Colonic mucosa (tissue), 4 donors: ENCODE measurements around the gene PAX2. TPM values are rescaled to one million over a fixed set of nuclear protein-coding genes. Genes with fewer than 3 reads are reported as not detected.

Experiments used
- DNase-seq: peaks from one replicate; pipeline ENCODE4 v3.0.0-alpha.2; 2020
- H3K27ac ChIP-seq: fragments of 200-600 bp; one replicate; pipeline ENCODE4 v1.8.0; 2021
- H3K27me3 ChIP-seq: fragments of 200-600 bp; one replicate; pipeline ENCODE4 v1.8.0; 2021
- H3K36me3 ChIP-seq: fragments of 200-600 bp; one replicate; pipeline ENCODE4 v1.8.0; 2021
- H3K4me1 ChIP-seq: fragments of 200-600 bp; one replicate; pipeline ENCODE4 v1.8.0; 2021; ENCODE audit warnings: mild to moderate bottlenecking
- H3K4me3 ChIP-seq: fragments of 200-600 bp; one replicate; pipeline ENCODE4 v1.8.0; 2021
- H3K9ac ChIP-seq, 2 donors: one replicate each; pipeline ENCODE4 v1.7.0; 2013; ENCODE audit warnings: control low read depth in 2 of 2, low read depth in 2 of 2, low read length in 2 of 2
- H3K9me3 ChIP-seq: fragments of 200-600 bp; one replicate; pipeline ENCODE4 v1.8.0; 2021
- CTCF ChIP-seq: fragments of 200-600 bp; IDR thresholded peaks from one replicate; pipeline ENCODE4 v1.8.0; 2022; ENCODE audit warnings: antibody characterized with exemption, mild to moderate bottlenecking
- intact Hi-C: fragments of 100-400 bp; cut with DNase I; formaldehyde crosslinking; loops from one replicate; pipeline ENCODE4 v1.14.1; 2022
- total RNA-seq, 2 donors: library from RNA; stranded (reverse); fragmentation: NEBNext Ultra II Directional in 1 of 2; extraction: Animal tissue kit (Norgen Biotek cat#: 25700) in 1 of 2; gene quantifications; one replicate each; pipeline ENCODE4 v1.2.1, GENCODE V29; 2021
- donor health status: healthy.
- donor health status: DM: no; HTN: no; CAD: no.
- donor health status: DM: no; HTN: no; CAD: no.

PAX2 gene
- total RNA-seq, 2 donors from 2014 or later = 0.15 TPM; not detected in 1

- no peak for TF ChIP-seq CTCF
- Histone ChIP-seq H3K27ac (no peak overlapping the region), H3K4me3 (no peak overlapping the region), H3K9me3 (no peaks in the 10 kb centered on the region), H3K27me3 (peaks cover 83% of the 10 kb centered on the region), H3K36me3 (no peaks in the 10 kb centered on the region), H3K9ac (no peak overlapping the region), H3K4me1 (peaks cover 8% of the 10 kb centered on the region)
- intact Hi-C loops = no loop called here
- no peak for DNase-seq
Observed at GRCh38 chr10:100725869-100726426, 19.4 kb upstream of the PAX2 start.

GRCh38 chr10:100727808-100728207, 17.6 kb upstream of the PAX2 start:
- Histone ChIP-seq H3K27ac (no peak overlapping the region), H3K36me3 (no peaks in the 10 kb centered on the region), H3K4me1 (peaks cover 9% of the 10 kb centered on the region), H3K4me3 (no peak overlapping the region), H3K9me3 (no peaks in the 10 kb centered on the region), H3K27me3 (peaks cover 93% of the 10 kb centered on the region), H3K9ac (no peak overlapping the region)
- no peak for DNase-seq
- intact Hi-C loops = no loop called here
- TF ChIP-seq CTCF = no peak

GRCh38 chr10:100728928-100729861, 16.2 kb upstream of the PAX2 start:
- no peaks in the 10 kb centered on the region for H3K36me3 ChIP-seq
- peaks cover 94% of the 10 kb centered on the region for H3K27me3 ChIP-seq
- H3K27ac ChIP-seq = no peak overlapping the region
- no peak for TF ChIP-seq CTCF
- H3K4me1 ChIP-seq = peaks cover 9% of the 10 kb centered on the region
- H3K9me3 ChIP-seq = no peaks in the 10 kb centered on the region
- intact Hi-C loops = no loop called here
- no peak overlapping the region for H3K9ac ChIP-seq
- no peak overlapping the region for H3K4me3 ChIP-seq
- peak; percentile 31 for DNase-seq

GRCh38 chr10:100729862-100730724, 15.3 kb upstream of the PAX2 start:
- peaks cover 94% of the 10 kb centered on the region for H3K27me3 ChIP-seq
- no peak overlapping the region for H3K9ac ChIP-seq

More at GRCh38 chr10:100729862-100730724, 15.3 kb upstream of the PAX2 start:
- DNase-seq = no peak
- H3K36me3 ChIP-seq = no peaks in the 10 kb centered on the region
- peak overlapping the region; percentile 0 for H3K4me3 ChIP-seq
- peaks cover 9% of the 10 kb centered on the region for H3K4me1 ChIP-seq
- no peaks in the 10 kb centered on the region for H3K9me3 ChIP-seq
- intact Hi-C loops = no loop called here
- TF ChIP-seq CTCF = no peak
- no peak overlapping the region for H3K27ac ChIP-seq
